Esophagus muscularis mucosa (tissue), 4 donors: Measurements from ENCODE around the gene RNF180. TPM values are rescaled to one million over a fixed set of nuclear protein-coding genes. Genes with fewer than 3 reads are reported as not detected.

Experiments
- DNase-seq: peaks from one replicate; pipeline ENCODE4 v3.0.0-alpha.2; 2017; ENCODE audit errors: extremely low spot score
- H3K27ac ChIP-seq, 4 donors: fragments of 200-600 bp; sonication (generic); replicated peaks in 1 of 4; 1 replicate in 3 of 4; 2 replicates in 1 of 4; pipeline ENCODE4 v1.5.1; 2016 to 2019; ENCODE audit warnings: mild to moderate bottlenecking in 1 of 4
- H3K27me3 ChIP-seq, 4 donors: fragments of 200-600 bp; sonication (generic); one replicate each; pipeline versions ENCODE4 v1.5.1 to v1.6.0; 2016 to 2019
- H3K36me3 ChIP-seq, 4 donors: fragments of 200-600 bp; sonication (generic); one replicate each; pipeline ENCODE4 v1.5.1; 2016 to 2019
- H3K4me1 ChIP-seq, 4 donors: fragments of 200-600 bp; sonication (generic); one replicate each; pipeline ENCODE4 v1.5.1; 2016 to 2019
- H3K4me3 ChIP-seq, 4 donors: fragments of 200-600 bp; sonication (generic); 1 replicate in 2 of 4; 2 replicates in 2 of 4; pipeline ENCODE4 v1.5.1; 2016 to 2019; ENCODE audit warnings: mild to moderate bottlenecking in 4 of 4, moderate library complexity in 1 of 4
- H3K9me3 ChIP-seq, 4 donors: fragments of 200-600 bp; sonication (generic); 1 replicate in 3 of 4; 2 replicates in 1 of 4; pipeline ENCODE4 v1.5.1; 2016 to 2019
- EP300 ChIP-seq: sonication (generic); formaldehyde crosslinking; IDR thresholded peaks from one replicate; pipeline ENCODE4 v1.6.1; 2017; ENCODE audit warnings: antibody characterized with exemption
- POLR2A ChIP-seq: fragments of 450-650 bp; IDR thresholded peaks from one replicate; pipeline ENCODE4 v1.6.1; 2017; ENCODE audit warnings: antibody characterized with exemption, moderate library complexity, mild to moderate bottlenecking, low read depth
- POLR2AphosphoS5 ChIP-seq, 2 donors: sonication (generic); formaldehyde crosslinking; IDR thresholded peaks; one replicate each; pipeline ENCODE4 v1.6.1; 2017; ENCODE audit warnings: antibody characterized with exemption in 2 of 2
- WGBS: methylation state at CpG from one replicate; pipeline ENCODE4 v1.1.5; 2018; 5-methylcytosine and 5-hydroxymethylcytosine counted together
- intact Hi-C: fragments of 100-400 bp; cut with DNase I; formaldehyde crosslinking; loops from one replicate; pipeline ENCODE4 v1.15.1; 2023
- total RNA-seq, 4 donors: library from RNA; depleted of rRNA; stranded (reverse); fragments of >200 nt; gene quantifications; one replicate each; pipeline versions ENCODE4 v1.1.0 to v1.2.1, GENCODE V29; 2016
- TF ChIP-seq, protein P1 (sequence below), 3 experiments: fragments of 200-600 bp in 2 of 3; fragments of 450-650 bp in 1 of 3; sonication (generic) in 2 of 3; IDR thresholded peaks; one replicate each; pipeline ENCODE4 v1.5.1; 2017 to 2019; ENCODE audit warnings: antibody characterized with exemption in 3 of 3, mild to moderate bottlenecking in 2 of 3, moderate library complexity in 1 of 3

RNF180 gene
- total RNA-seq, 4 donors from 2014 or later, result 17.9 to 22.4 (median 21.0) TPM

DNA sequence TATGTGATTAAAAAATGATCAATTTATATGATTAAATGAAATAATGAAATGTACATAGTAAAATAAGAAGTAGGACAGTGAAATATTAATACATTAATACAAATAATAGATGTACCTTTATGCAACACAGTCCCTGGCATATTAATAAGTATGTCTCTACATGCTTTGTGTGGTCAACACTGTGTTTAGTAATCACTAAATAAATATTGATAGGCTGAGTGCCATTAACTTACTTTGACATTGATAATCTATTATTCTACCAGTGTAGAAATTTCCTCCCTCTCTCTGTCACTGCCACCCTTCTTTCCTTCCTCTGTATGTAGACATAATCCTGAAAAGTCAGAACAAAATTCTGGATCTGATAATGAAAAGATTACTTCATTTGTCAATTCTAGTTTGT lies 43.7 kb downstream of the RNF180 start:
- DNase-seq, result no peak
- peaks cover 0 to 7% (median 0%) of the 10 kb centered on the region in 4 donors for H3K4me1 ChIP-seq
- peaks cover 0 to 15% (median 0%) of the 10 kb centered on the region in 4 donors for H3K36me3 ChIP-seq
- H3K27ac ChIP-seq, result no peak overlapping the region
- no peaks in the 10 kb centered on the region for H3K9me3 ChIP-seq
- TF ChIP-seq POLR2AphosphoS5 (IDR thresholded peaks at IDR 0.05) (no peak), POLR2A (no peak), EP300 (no peak)
- TF ChIP-seq, protein P1, sequence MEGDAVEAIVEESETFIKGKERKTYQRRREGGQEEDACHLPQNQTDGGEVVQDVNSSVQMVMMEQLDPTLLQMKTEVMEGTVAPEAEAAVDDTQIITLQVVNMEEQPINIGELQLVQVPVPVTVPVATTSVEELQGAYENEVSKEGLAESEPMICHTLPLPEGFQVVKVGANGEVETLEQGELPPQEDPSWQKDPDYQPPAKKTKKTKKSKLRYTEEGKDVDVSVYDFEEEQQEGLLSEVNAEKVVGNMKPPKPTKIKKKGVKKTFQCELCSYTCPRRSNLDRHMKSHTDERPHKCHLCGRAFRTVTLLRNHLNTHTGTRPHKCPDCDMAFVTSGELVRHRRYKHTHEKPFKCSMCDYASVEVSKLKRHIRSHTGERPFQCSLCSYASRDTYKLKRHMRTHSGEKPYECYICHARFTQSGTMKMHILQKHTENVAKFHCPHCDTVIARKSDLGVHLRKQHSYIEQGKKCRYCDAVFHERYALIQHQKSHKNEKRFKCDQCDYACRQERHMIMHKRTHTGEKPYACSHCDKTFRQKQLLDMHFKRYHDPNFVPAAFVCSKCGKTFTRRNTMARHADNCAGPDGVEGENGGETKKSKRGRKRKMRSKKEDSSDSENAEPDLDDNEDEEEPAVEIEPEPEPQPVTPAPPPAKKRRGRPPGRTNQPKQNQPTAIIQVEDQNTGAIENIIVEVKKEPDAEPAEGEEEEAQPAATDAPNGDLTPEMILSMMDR (IDR thresholded peaks at IDR 0.05), result no peak
- intact Hi-C loops, result loop anchor here (5.0 kb wide), 2 partner anchors 62 to 137 kb away; no protein-coding TSS in a partner anchor
- no peak overlapping the region for H3K4me3 ChIP-seq
- H3K27me3 ChIP-seq, result no peaks in the 10 kb centered on the region

DNA sequence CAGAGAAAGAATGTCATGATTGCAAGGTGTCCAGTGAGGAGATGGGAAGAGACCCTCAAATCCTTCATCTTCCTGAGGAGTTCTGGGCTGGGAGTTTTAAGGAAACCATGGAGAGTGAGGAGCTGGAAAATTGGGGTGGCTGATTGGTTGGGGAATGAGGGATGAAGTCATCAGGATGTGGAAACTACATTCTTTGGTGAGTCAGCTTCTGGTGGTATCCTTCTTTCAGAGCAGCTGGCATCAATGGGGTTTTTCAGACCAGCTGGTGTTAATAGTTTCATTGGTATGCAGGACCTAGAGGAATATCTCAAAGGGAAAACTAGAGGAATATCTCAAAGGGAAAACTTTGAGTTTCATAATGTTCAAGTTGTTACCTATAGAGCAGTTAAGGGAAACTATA lies 45.2 kb downstream of the RNF180 start:
- H3K27me3 ChIP-seq, result no peaks in the 10 kb centered on the region
- H3K9me3 ChIP-seq, result no peaks in the 10 kb centered on the region
- no peak for TF ChIP-seq POLR2AphosphoS5 (IDR thresholded peaks at IDR 0.05)
- TF ChIP-seq, protein P1 (IDR thresholded peaks at IDR 0.05), result no peak
- TF ChIP-seq EP300, result no peak
- TF ChIP-seq POLR2A, result no peak
- H3K4me3 ChIP-seq, result no peak overlapping the region
- H3K27ac ChIP-seq, result no peak overlapping the region
- no peak for DNase-seq
- intact Hi-C loops, result no loop called here
- peaks cover 0 to 15% (median 0%) of the 10 kb centered on the region in 4 donors for H3K36me3 ChIP-seq
- peaks cover 0 to 7% (median 0%) of the 10 kb centered on the region in 4 donors for H3K4me1 ChIP-seq

DNA sequence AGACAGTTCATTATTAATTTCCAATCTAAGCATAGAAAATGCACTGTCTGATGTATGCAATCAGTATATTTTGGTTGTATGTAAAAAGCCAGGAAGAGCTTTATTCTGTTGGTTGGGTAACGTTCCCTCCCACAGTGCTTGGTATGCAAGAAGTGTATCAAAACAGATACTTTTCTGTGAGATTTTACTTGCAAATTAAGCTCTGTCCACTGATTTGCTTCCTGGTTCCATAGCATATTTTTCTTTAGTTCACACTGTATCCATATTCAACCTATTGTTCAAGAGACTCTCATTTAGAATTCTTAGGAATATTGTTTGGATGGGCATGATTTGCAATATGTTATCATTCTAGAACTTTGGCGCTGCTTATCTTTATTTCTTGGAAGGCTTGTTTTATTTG lies 47.4 kb downstream of the RNF180 start:
- intact Hi-C loops, result no loop called here
- Histone ChIP-seq H3K9me3 (no peaks in the 10 kb centered on the region), H3K36me3 (peaks cover 0 to 15% (median 0%) of the 10 kb centered on the region in 4 donors), H3K27me3 (no peaks in the 10 kb centered on the region), H3K4me1 (peaks cover 0 to 7% (median 0%) of the 10 kb centered on the region in 4 donors), H3K27ac (no peak overlapping the region), H3K4me3 (no peak overlapping the region)
- WGBS, result 92% methylated on average over 2 of the region's 2 CpGs
- DNase-seq, result no peak
- TF ChIP-seq EP300, result no peak
- TF ChIP-seq POLR2AphosphoS5 (IDR thresholded peaks at IDR 0.05), result no peak
- TF ChIP-seq, protein P1 (IDR thresholded peaks at IDR 0.05), result no peak
- TF ChIP-seq POLR2A, result no peak

DNA sequence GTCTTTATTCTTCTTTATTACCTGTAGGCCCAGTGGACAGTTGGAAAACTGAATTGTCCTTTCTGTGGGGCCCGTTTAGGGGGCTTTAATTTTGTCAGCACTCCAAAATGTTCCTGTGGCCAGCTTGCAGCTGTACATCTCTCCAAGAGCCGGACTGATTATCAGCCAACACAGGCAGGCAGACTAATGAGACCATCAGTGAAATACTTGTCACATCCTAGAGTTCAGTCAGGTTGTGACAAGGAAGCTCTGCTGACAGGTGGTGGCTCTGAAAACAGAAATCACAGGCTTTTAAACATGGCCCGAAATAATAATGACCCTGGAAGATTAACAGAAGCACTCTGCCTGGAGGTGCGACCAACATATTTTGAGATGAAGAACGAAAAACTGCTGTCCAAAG lies 47.9 kb downstream of the RNF180 start:
- TF ChIP-seq, protein P1 (IDR thresholded peaks at IDR 0.05), result no peak
- no peak for TF ChIP-seq POLR2AphosphoS5 (IDR thresholded peaks at IDR 0.05)
- no peak for TF ChIP-seq EP300
- no peak for TF ChIP-seq POLR2A
- H3K27me3 ChIP-seq, result no peaks in the 10 kb centered on the region
- 73% methylated on average over 5 of the region's 5 CpGs for WGBS
- no peaks in the 10 kb centered on the region for H3K9me3 ChIP-seq
- intact Hi-C loops, result no loop called here
- no peak for DNase-seq
- no peak overlapping the region for H3K27ac ChIP-seq
- peaks cover 0 to 15% (median 0%) of the 10 kb centered on the region in 4 donors for H3K36me3 ChIP-seq
- H3K4me3 ChIP-seq, result no peak overlapping the region
- H3K4me1 ChIP-seq, result peaks cover 0 to 7% (median 0%) of the 10 kb centered on the region in 4 donors

DNA sequence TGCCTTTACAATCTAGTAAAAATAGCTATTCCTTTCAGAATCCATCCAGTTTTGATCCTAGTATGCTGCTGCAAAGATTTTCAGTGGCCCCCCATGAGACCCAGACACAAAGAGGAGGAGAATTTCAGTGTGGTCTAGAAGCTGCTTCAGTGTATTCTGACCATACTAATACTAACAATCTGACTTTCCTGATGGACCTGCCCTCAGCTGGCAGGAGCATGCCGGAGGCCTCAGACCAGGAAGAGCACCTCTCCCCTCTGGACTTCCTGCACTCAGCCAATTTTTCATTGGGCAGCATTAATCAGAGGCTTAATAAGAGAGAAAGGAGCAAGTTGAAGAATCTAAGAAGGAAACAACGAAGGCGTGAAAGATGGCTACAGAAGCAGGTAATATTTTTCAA lies 48.5 kb downstream of the RNF180 start:
- Histone ChIP-seq H3K27ac (no peak overlapping the region), H3K9me3 (no peaks in the 10 kb centered on the region), H3K4me1 (peaks cover 0 to 7% (median 0%) of the 10 kb centered on the region in 4 donors), H3K4me3 (no peak overlapping the region), H3K36me3 (peaks cover 0 to 15% (median 0%) of the 10 kb centered on the region in 4 donors), H3K27me3 (no peaks in the 10 kb centered on the region)
- intact Hi-C loops, result no loop called here
- 80% methylated on average over 3 of the region's 3 CpGs for whole genome bisulfite sequencing
- TF ChIP-seq EP300 (no peak), POLR2A (no peak), POLR2AphosphoS5 (IDR thresholded peaks at IDR 0.05) (no peak)
- TF ChIP-seq, protein P1 (IDR thresholded peaks at IDR 0.05), result no peak
- DNase-seq, result no peak
